Hindlimb muscle (tissue), 1 donor: ENCODE results near the gene AMDHD2. TPM values are rescaled to one million over a fixed set of nuclear protein-coding genes. Genes with fewer than 3 reads are reported as not detected.

Source experiments
- DNase-seq: peaks from one replicate; pipeline ENCODE4 v3.0.0-alpha.2; 2013
- polyA plus RNA-seq: library from polyadenylated mRNA; unstranded; fragments of 120-200 nt; gene quantifications from one replicate; pipeline ENCODE4 v1.2.1, GENCODE V29; 2013; ENCODE audit not compliant: insufficient read length

The AMDHD2 gene
- polyA plus RNA-seq, 1 donor, result 13.2 TPM

DNA sequence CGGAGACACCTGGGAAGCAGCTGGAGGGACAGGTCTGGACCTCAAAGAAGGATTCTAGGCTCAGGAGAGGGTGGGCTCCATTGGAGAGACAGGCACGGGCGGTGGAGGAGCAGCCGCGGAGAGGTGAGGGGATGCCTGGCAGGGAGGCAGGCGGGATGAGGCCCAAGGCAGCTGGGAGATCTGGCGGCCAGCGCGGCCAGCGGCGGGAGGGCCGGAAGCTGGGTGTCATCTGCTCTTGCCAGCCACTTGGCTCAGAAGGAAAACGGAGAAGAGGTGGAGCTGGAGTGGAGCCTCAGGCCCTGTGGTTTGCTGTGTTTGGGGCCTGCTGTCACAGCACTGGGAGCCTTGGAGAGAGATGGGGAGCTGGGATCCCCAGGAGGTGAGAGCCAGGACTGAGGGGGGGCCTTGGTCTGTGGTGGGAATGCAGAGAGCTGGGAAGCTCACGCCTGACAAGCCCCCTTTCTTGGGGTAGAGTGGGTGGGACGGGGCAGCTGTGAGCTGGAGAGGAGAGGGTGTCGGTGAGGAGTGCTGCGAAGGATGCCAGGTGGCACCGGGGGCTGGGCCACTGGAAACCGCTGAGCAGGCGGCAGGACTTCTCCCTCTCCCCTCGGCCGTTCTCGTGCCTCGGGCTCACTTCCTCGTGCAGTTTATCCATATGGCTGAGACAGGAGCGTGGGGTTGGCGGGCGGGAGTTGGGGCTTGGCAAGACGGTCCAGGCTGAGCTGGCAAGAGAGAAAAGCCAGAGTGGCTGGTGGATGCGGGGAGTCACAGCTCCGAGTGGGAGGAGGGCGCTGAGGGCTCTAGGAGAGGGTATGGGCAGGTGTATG, 37.2 kb upstream of the AMDHD2 start:
- DNase-seq, result peak; percentile 75

- no peak for DNase-seq
Observed at GRCh38 chr16:2483939-2484897, 36.0 kb upstream of the AMDHD2 start.

DNA sequence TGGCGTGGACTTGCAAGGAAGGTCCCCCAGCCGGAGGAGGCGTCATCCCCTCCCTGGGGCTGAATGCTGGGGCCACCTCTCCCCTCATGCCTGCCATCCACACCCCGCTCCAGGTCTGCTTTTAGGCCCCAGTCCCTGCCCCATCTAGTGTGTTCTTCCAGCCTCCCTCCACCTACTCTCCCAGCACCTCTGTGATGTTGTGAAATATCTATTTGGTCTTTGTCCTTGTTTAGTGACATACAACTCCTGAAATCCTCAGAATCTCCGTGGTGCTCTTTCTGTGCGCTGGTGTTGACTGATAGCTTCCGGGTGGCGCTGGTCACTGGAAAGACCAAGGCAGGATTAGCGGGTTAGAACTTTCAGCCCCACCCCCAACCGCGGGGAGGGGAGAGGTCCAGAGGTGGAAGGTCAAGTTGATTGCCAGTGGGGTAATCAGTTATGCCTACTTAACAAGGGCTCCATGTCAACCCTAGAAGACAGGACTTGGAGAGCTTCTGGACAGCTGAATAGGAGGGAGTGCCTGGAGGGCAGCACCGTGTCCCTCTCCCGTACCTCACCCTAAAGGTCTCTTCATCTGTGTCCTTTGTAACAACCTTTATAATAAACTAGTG, 35.2 kb upstream of the AMDHD2 start:
- no peak for DNase-seq

GRCh38 chr16:2485811-2486507, 34.2 kb upstream of the AMDHD2 start:
- DNase-seq, result no peak

DNA sequence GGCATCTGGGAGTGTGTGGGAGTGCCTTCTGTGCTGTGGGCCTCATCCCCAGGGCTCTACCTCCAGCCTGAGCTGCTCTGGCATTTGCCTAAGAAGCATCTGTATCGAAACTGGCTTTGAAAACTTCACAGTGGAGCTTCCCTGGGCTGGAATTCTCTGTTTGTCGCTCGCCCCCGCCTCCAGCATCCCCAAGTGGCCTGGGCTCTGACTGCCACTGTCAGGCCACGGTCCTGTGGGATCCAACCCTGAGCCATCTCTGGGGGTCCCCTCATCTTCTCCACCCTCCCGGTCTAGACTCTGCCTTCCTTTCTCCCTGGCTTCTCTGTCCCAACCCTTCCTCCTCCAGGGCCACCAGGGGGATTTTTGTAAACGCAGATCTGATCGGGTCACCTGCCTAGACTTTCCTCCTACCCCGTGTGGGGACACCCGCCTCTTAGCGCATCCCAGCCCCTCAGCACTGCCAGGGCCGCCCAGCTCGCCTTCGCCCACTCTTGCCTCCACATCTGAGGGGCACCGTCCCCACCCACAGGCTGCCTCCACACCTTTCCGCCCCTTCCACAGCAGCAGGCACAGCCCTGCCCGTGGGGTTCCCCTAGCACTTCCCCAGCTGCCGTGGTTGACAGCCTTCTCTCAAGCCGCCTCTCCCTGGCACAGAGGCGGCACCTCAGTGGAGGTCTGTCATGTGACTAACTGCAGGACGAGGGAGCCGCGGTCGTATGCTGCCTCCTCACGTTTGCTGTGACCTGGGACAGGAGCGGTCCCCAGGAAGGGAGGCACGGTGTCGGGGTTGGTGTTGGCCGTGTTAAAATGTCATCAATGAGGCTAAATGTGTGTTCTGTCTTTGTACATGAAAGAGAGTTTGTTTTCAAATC, 33.3 kb upstream of the AMDHD2 start:
- DNase-seq, result no peak

- no peak for DNase-seq
Observed at GRCh38 chr16:2487517-2487842, 32.7 kb upstream of the AMDHD2 start.

DNA sequence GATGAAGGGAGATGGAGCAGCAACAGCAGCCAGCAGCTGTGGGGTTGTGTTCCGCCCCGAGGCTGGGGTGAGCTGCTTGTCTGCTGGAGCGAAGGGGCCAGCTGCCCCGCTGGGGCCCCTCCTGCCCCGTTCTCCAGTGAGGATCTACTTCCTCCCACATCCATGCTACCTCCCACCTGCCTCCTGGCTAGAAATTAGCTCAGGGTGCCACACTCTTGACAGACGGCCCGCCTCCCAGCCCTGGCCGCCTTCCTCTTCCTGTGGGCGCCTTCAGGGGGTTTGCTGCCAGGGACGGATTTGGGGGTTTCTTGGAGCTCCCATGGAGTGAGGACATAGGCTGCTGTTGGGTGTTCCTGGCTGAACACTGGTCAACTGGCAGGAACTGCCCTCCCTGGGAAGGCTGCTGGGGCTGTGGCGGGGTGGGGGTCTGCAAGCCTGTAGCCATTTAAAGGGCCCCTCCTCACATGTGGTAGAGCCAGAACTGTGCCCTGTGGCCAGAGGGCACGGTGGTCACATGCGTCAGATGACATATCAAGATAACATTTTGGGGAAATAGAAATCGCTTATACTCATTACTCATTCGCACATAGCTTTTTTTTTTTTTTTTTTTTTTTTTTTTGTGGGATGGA, 32.2 kb upstream of the AMDHD2 start:
- DNase-seq, result no peak

GRCh38 chr16:2489581-2489980, 30.6 kb upstream of the AMDHD2 start:
- no peak for DNase-seq

- no peak for DNase-seq
Observed at GRCh38 chr16:2490190-2491105, 29.7 kb upstream of the AMDHD2 start.

DNA sequence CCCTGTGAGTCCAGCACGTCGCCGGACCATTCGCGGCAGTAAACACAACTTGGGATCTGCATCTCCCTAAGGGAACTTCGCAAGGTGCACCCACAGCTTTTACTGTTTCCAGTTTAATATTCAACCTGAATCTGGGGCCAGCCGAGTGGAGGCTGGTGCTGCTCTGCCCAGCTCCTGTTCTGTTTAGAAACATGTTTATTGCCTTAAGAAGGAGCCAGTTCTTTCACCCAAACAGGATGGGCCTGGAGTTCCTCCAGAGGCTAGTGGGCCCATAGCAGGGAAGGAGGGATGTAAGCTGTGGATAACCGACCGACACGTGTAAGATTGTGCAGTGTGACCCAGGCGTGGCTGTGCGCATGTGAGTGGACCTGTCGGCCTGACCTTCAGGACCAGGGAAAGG, 27.9 kb upstream of the AMDHD2 start:
- no peak for DNase-seq

GRCh38 chr16:2493605-2494004, 26.6 kb upstream of the AMDHD2 start:
- DNase-seq, result no peak

GRCh38 chr16:2494616-2495015, 25.6 kb upstream of the AMDHD2 start:
- DNase-seq, result no peak

DNA sequence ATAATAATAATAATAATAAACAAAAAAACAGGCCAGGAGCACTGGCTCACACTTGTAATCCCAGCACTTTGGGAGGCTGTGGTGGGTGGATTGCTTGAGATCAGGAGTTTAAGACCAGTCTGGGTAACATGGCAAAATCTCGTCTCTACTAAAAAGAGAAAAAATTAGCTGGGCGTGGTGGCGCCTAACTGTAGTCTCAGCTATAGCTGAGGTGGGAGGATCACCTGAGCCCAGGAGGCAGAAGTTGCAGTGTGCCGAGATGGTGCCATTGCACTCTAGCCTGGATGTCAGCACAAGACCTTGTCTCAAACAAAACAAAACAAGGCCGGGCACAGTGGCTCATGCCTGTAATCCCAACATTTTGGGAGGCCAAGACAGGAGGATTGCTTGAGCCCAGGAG, 25.1 kb upstream of the AMDHD2 start:
- DNase-seq, result no peak

DNA sequence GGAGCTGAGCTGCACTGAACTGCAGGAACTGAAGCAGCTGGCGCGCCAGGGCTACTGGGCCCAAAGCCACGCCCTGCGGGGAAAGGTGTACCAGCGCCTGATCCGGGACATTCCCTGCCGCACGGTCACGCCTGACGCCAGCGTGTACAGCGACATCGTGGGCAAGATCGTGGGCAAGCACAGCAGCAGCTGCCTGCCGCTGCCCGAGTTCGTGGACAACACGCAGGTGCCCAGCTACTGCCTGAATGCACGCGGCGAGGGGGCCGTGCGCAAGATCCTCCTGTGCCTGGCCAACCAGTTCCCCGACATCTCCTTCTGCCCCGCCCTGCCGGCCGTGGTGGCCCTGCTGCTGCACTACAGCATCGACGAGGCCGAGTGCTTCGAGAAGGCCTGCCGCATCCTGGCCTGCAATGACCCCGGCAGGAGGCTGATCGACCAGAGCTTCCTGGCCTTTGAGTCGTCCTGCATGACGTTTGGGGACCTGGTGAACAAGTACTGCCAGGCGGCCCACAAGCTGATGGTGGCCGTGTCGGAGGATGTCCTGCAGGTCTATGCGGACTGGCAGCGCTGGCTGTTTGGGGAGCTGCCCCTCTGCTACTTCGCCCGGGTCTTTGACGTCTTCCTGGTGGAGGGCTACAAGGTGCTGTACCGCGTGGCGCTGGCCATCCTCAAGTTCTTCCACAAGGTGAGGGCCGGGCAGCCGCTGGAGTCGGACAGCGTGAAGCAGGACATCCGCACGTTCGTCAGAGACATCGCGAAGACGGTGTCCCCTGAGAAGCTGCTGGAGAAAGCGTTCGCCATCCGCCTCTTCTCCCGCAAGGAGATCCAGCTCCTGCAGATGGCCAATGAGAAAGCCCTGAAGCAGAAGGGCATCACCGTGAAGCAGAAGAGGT, 23.7 kb upstream of the AMDHD2 start:
- no peak for DNase-seq

DNA sequence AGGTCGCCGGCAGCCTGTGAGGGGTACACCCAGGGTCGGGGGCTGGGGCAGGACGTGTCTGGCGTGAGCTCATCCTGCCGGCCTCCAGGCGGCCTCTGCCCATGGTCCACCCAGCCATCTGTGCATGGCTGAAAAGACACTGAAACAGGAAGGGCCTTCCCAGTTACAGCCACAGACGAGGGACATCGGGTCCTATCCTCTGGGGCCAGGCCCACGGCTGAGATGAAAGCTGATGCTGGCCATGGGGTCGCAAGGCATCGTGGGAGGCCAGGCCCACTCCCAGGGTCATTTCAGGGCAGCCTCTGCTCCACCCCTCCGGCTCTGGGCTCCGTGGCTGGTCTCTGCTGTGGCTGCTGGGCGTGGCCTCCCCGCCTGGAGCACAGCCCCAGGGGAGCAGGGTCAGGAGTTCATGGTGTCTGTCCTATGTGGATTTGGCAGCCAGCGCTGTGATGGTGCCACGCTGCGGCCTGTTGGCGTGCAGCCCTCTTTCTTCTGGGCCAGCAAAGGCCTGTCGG, 23.0 kb upstream of the AMDHD2 start:
- no peak for DNase-seq

DNA sequence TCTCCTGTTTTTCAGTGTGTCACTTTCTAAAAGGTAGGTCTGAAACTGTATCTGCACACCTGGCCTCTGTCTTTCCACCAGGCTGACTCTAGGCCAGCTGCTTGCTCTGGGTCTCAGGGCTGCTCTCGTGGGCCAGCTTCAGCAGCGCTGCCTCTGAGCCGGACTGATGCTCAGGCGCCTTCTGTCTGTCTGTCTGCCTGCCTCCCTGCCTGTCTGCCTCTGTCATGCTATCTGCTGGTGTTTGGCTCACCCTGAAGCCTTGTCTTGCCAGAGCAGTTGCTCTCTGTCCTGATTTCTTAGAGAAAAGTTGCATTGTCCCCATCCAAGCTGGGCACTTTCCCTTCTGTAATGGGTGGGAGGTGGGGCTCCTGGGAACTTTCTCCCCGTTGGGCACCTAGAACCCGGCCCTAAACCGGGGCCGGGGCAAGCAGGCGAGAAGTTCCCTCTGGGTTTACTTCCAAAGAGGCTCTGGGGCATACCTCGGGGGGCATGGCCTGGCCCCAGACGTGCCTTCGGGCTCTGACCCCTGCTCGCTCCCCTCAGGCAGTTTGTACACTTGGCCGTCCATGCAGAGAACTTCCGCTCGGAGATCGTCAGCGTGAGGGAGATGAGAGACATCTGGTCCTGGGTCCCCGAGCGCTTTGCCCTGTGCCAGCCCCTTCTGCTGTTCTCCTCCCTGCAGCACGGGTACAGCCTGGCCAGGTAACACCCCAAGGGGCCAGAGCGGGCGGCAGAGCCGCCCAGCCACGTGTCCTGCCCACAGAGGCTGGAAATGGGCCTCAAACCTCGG, 22.3 kb upstream of the AMDHD2 start:
- DNase-seq, result no peak

DNA sequence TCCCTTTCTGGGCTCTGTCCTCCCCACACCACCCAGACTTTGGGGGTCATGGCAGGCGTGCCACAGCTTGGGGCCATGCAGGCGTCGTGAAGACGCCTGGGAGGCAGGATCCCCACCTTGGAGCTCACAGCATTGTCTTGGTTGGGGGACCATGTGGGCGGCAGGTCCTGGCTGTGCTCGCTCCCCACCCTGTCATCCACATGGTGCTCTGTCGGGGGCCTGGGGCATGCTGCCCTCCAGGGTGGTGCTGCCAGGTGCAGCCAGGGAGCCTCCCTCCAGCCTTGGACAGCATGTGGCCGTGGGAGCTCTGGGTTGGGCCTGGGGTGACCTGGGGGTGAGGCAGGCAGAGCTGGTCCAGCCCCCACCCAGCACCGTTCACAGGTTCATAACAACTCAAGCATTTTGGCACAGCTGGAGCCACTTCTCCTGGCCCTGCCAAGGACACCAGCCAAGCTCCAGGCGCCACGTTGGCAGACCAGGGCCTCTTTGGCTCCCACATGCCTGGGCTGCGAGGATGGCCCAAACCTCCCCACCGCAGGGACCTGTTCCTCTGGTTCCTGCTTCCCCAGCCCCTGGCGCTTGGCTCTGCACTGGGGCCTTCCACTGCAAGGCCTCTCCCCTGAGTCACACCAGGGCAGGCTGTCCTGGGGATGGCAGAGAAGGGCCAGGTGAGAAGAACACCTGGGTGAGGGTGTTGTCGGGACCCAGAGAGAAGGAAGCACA, 21.5 kb upstream of the AMDHD2 start:
- DNase-seq, result no peak
